H1 (cell line): ENCODE measurements around the gene EXOG. TPM values are rescaled to one million over a fixed set of nuclear protein-coding genes. Genes with fewer than 3 reads are reported as not detected.

ENCODE experiments used
- CTCF ChIA-PET: fragments of 300-600 bp; sonication (Branson Sonifier 250); formaldehyde crosslinking; loops from one replicate; lab custom pipeline; 2021; ENCODE audit not compliant: partially characterized antibody; lab: Charles Lee
- POLR2A ChIA-PET: fragments of 300-600 bp; sonication (Branson Sonifier 250); formaldehyde crosslinking; loops from one replicate; lab custom pipeline; 2021; ENCODE audit warnings: inconsistent platforms; ENCODE audit not compliant: partially characterized antibody; lab: Charles Lee
- DNase-seq, 2 experiments: peaks; one replicate each; pipeline versions ENCODE4 v3.0.0 to v3.0.0-alpha.2; 2010 to 2022; ENCODE audit warnings: low spot score in 2 of 2, low read depth in 1 of 2, mixed read lengths in 1 of 2
- FAIRE-seq: peaks from 2 replicates; lab custom pipeline; 2011; peaks lifted over from hg19 to GRCh38; lab: Jason Lieb, UNC
- H2AFZ ChIP-seq: 2 replicates; pipeline ENCODE4 v1.8.1; 2012; ENCODE audit warnings: low read length, inconsistent platforms
- H2AK5ac ChIP-seq: 2 replicates; pipeline ENCODE4 v1.6.1; 2013; ENCODE audit warnings: low read depth, low read length
- H2BK120ac ChIP-seq: replicated peaks from 2 replicates; pipeline ENCODE3; 2013; ENCODE audit warnings: low read depth, low read length, inconsistent platforms
- H2BK12ac ChIP-seq: 2 replicates; pipeline ENCODE4 v1.6.1; 2013; ENCODE audit warnings: low read depth, low read length
- H2BK15ac ChIP-seq: 2 replicates; pipeline ENCODE4 v1.6.1; 2013; ENCODE audit warnings: low read length
- H2BK20ac ChIP-seq: 2 replicates; pipeline ENCODE4 v1.6.1; 2013; ENCODE audit warnings: low read length
- H2BK5ac ChIP-seq: 2 replicates; pipeline ENCODE4 v1.6.1; 2013; ENCODE audit warnings: low read depth, low read length
- H3K14ac ChIP-seq: 2 replicates; pipeline ENCODE4 v1.6.1; 2013; ENCODE audit warnings: inconsistent platforms; ENCODE audit not compliant: insufficient read length
- H3K18ac ChIP-seq: 2 replicates; pipeline ENCODE4 v1.6.1; 2013; ENCODE audit warnings: low read length; ENCODE audit errors: extremely low read depth
- H3K23ac ChIP-seq: 2 replicates; pipeline ENCODE4 v1.6.1; 2013; ENCODE audit warnings: inconsistent platforms; ENCODE audit not compliant: insufficient read length
- H3K23me2 ChIP-seq: 2 replicates; pipeline ENCODE4 v1.6.1; 2013; ENCODE audit warnings: low read depth, low read length
- H3K27ac ChIP-seq: 2 replicates; pipeline ENCODE4 v1.6.1; 2011; ENCODE audit warnings: low read depth, low read length, inconsistent platforms
- H3K27me3 ChIP-seq, 4 experiments: replicated peaks in 1 of 4; 1 replicate in 1 of 4; 2 replicates in 3 of 4; pipeline versions ENCODE4 v1.6.1 to v1.8.1; 2011 to 2013; ENCODE audit warnings: low read length in 3 of 4, mild to moderate bottlenecking in 3 of 4, inconsistent platforms in 2 of 4, mixed read lengths in 2 of 4, moderate library complexity in 1 of 4; ENCODE audit not compliant: control insufficient read depth in 3 of 4, insufficient read depth in 3 of 4; ENCODE audit errors: extremely low read depth in 1 of 4
- H3K36me3 ChIP-seq, 4 experiments: 2 replicates each; pipeline versions ENCODE4 v1.6.1 to v1.8.1; 2011 to 2013; ENCODE audit warnings: mild to moderate bottlenecking in 4 of 4, low read length in 3 of 4, moderate library complexity in 2 of 4, control low read depth in 1 of 4, inconsistent platforms in 1 of 4; ENCODE audit not compliant: insufficient read depth in 4 of 4, control insufficient read depth in 2 of 4
- H3K4ac ChIP-seq: replicated peaks from 2 replicates; pipeline ENCODE3; 2013; ENCODE audit warnings: low read length, low read depth, mixed read lengths, inconsistent platforms; ENCODE audit not compliant: insufficient read length
- H3K4me1 ChIP-seq, 4 experiments: replicated peaks in 1 of 4; 1 replicate in 1 of 4; 2 replicates in 3 of 4; pipeline versions ENCODE4 v1.6.1 to v1.8.1; 2011 to 2013; ENCODE audit warnings: low read length in 3 of 4, inconsistent platforms in 2 of 4, mixed read lengths in 1 of 4; ENCODE audit not compliant: insufficient read depth in 4 of 4, control insufficient read depth in 3 of 4
- H3K4me2 ChIP-seq, 2 experiments: 2 replicates each; pipeline versions ENCODE4 v1.6.1 to v1.8.1; 2011 to 2013; ENCODE audit warnings: low read depth in 2 of 2, low read length in 2 of 2, control low read depth in 1 of 2, inconsistent platforms in 1 of 2, mild to moderate bottlenecking in 1 of 2; ENCODE audit not compliant: insufficient read depth in 1 of 2
- H3K4me3 ChIP-seq, 4 experiments: fragments of 200-600, 300-600 bp in 1 of 4; sonication (generic), shearing (Covaris generic), sonication (Bioruptor Twin) in 1 of 4; 2 replicates each; pipeline versions ENCODE4 v1.5.1 to v1.8.1; 2011 to 2016; ENCODE audit warnings: low read length in 4 of 4, low read depth in 3 of 4, control low read depth in 2 of 4, inconsistent platforms in 2 of 4, mild to moderate bottlenecking in 2 of 4, mixed read lengths in 1 of 4, moderate library complexity in 1 of 4; ENCODE audit not compliant: insufficient read depth in 2 of 4; ENCODE audit errors: extremely low read depth in 1 of 4
- H3K56ac ChIP-seq: replicated peaks from 2 replicates; pipeline ENCODE3; 2013; ENCODE audit warnings: low read depth, mild to moderate bottlenecking, mixed read lengths, low read length, inconsistent platforms; ENCODE audit not compliant: insufficient read length
- H3K79me1 ChIP-seq: 2 replicates; pipeline ENCODE4 v1.6.1; 2013; ENCODE audit warnings: low read depth, low read length, control low read depth
- H3K79me2 ChIP-seq, 2 experiments: 2 replicates each; pipeline versions ENCODE4 v1.6.1 to v1.8.1; 2012 to 2013; ENCODE audit warnings: low read length in 2 of 2, mild to moderate bottlenecking in 2 of 2, inconsistent platforms in 1 of 2; ENCODE audit not compliant: insufficient read depth in 2 of 2, control insufficient read depth in 1 of 2
- H3K9ac ChIP-seq, 4 experiments: replicated peaks in 1 of 4; 1 replicate in 1 of 4; 2 replicates in 3 of 4; pipeline versions ENCODE4 v1.6.1 to v1.8.1; 2011 to 2013; ENCODE audit warnings: low read depth in 3 of 4, low read length in 3 of 4, control low read depth in 2 of 4, mild to moderate bottlenecking in 2 of 4, moderate library complexity in 2 of 4, inconsistent platforms in 1 of 4; ENCODE audit errors: extremely low read depth in 1 of 4
- H3K9me3 ChIP-seq, 2 experiments: 2 replicates each; pipeline versions ENCODE4 v1.6.1 to v1.8.1; 2012 to 2013; ENCODE audit warnings: mild to moderate bottlenecking in 2 of 2, moderate library complexity in 2 of 2, control low read depth in 1 of 2, inconsistent platforms in 1 of 2, low read depth in 1 of 2, low read length in 1 of 2, mixed read lengths in 1 of 2; ENCODE audit not compliant: insufficient read depth in 2 of 2
- H4K20me1 ChIP-seq, 2 experiments: replicated peaks in 1 of 2; 2 replicates each; pipeline versions ENCODE3 to v1.8.1; 2011 to 2013; ENCODE audit warnings: inconsistent platforms in 2 of 2, low read length in 2 of 2, mild to moderate bottlenecking in 1 of 2; ENCODE audit not compliant: insufficient read depth in 2 of 2, control insufficient read depth in 1 of 2
- H4K5ac ChIP-seq: 2 replicates; pipeline ENCODE4 v1.6.1; 2013; ENCODE audit warnings: low read length, low read depth, mixed read lengths, inconsistent platforms; ENCODE audit not compliant: insufficient read length
- H4K8ac ChIP-seq: 2 replicates; pipeline ENCODE4 v1.8.0; 2013; ENCODE audit warnings: mild to moderate bottlenecking, moderate library complexity, low read length, inconsistent platforms; ENCODE audit not compliant: insufficient read depth; ENCODE audit errors: extremely low read depth
- H4K91ac ChIP-seq: replicated peaks from 2 replicates; pipeline ENCODE3; 2013; ENCODE audit warnings: low read length, mixed read lengths, inconsistent platforms; ENCODE audit not compliant: insufficient read length
- CBX8 ChIP-seq: fragments of 300-800, 300-1000 bp; sonication (generic); IDR thresholded peaks from 2 replicates; pipeline ENCODE4 v1.7.1; 2016; ENCODE audit warnings: low read depth, low read length, borderline replicate concordance
- CEBPB ChIP-seq: IDR thresholded peaks from 2 replicates; pipeline ENCODE4 v1.6.1; 2012; ENCODE audit warnings: low read depth, low read length
- GTF2F1 ChIP-seq: IDR thresholded peaks from 2 replicates; pipeline ENCODE4 v1.6.1; 2012; ENCODE audit warnings: low read depth, low read length, improper control_type of control experiment, borderline replicate concordance
- HDAC2 ChIP-seq, 2 experiments: fragments of 300-600 bp in 1 of 2; sonication (generic) in 1 of 2; IDR thresholded peaks; 2 replicates each; pipeline ENCODE4 v1.6.1; 2011 to 2012; ENCODE audit warnings: low read depth in 2 of 2, low read length in 2 of 2, mild to moderate bottlenecking in 2 of 2, moderate library complexity in 2 of 2, borderline replicate concordance in 1 of 2, inconsistent platforms in 1 of 2
- MAX ChIP-seq: IDR thresholded peaks from 2 replicates; pipeline ENCODE4 v1.6.1; 2012; ENCODE audit warnings: inconsistent platforms
- NRF1 ChIP-seq: IDR thresholded peaks from 2 replicates; pipeline ENCODE4 v1.6.1; 2011; ENCODE audit warnings: mild to moderate bottlenecking, low read depth, low read length, improper control_type of control experiment
- polyA plus RNA-seq, 7 experiments: library from polyadenylated mRNA; depleted of rRNA in 3 of 7; stranded (reverse) in 5 of 7; unstranded in 2 of 7; fragments of >200 nt in 5 of 7; fragments of 200-250 nt in 2 of 7; gene quantifications; 1 replicate in 5 of 7; 2 replicates in 1 of 7; 4 replicates in 1 of 7; pipeline versions ENCODE4 v1.2.1 to v1.2.3, GENCODE V29; 2011 to 2013; ENCODE audit warnings: missing spikeins in 2 of 7, mixed read lengths in 2 of 7
- total RNA-seq: library from RNA; stranded (reverse); fragmentation: NEBNext Ultra II Directional; extraction: Animal tissue kit (Norgen Biotek cat#: 25700); gene quantifications from 2 replicates; pipeline ENCODE4 v1.2.1, GENCODE V29; 2021
- TF ChIP-seq, protein P1 (sequence below): IDR thresholded peaks from 2 replicates; pipeline ENCODE4 v1.6.1; 2011; ENCODE audit warnings: low read length, improper control_type of control experiment

Gene EXOG
- total and polyA plus RNA-seq, 2 of the 8 experiments (the other 6 are each of a cell fraction or from before 2014, with no cell fraction given): 7.2 to 12.9 TPM

DNA sequence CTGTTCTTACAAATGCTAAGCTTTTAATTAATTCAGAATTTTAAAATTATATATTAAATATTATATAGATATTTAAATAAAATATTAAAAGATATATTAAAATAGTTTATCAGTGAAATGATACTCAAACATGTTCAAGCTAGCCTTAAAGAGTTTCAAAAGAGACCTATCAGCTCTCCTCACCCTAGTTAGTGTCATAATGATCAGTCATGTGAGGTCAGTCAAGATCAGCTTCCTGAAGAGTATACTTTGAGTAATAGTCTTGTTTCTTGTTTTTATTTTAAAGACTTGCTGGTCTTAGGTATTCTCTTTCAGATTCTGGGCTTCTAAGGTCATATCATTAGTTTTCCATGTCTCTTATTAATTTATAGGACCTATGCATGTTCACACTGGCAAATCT lies 14.5 kb downstream of the EXOG start:
- H3K4me1 ChIP-seq: no peaks in the 10 kb centered on the region
- no peaks in the 10 kb centered on the region for H3K27me3 ChIP-seq
- no peaks in the 10 kb centered on the region for H3K79me2 ChIP-seq
- no peak overlapping the region for H3K4ac ChIP-seq
- no peaks in the 10 kb centered on the region for H4K20me1 ChIP-seq
- H2BK12ac ChIP-seq: no peak overlapping the region
- H4K5ac ChIP-seq: no peak overlapping the region
- no peak overlapping the region for H3K4me3 ChIP-seq
- H2AFZ ChIP-seq: no peak overlapping the region
- H2BK15ac ChIP-seq: no peak overlapping the region
- no peak overlapping the region for H2BK5ac ChIP-seq
- no peaks in the 10 kb centered on the region for H3K9me3 ChIP-seq
- H3K9ac ChIP-seq: no peak overlapping the region
- H3K27ac ChIP-seq: no peak overlapping the region
- no peak overlapping the region for H2BK120ac ChIP-seq
- ChIA-PET POLR2A (interaction anchor here (0.6 kb wide), 1 partner anchor 43 kb away, joined by 3 read pairs; no protein-coding TSS in a partner anchor), CTCF (interaction anchor here (1.3 to 3.7 kb wide), 3 partner anchors 10 to 14 kb away, joined by 3 to 18 read pairs (median 5); no protein-coding TSS in a partner anchor)
- H2AK5ac ChIP-seq: no peak overlapping the region
- no peak overlapping the region for H3K18ac ChIP-seq
- H4K91ac ChIP-seq: no peak overlapping the region
- no peak for DNase-seq
- H3K14ac ChIP-seq: no peak overlapping the region
- H2BK20ac ChIP-seq: no peak overlapping the region
- H3K4me2 ChIP-seq: no peak overlapping the region
- H3K23me2 ChIP-seq: no peaks in the 10 kb centered on the region; the same call in 1 of the 2 replicates
- FAIRE-seq: no peak
- no peak overlapping the region for H3K23ac ChIP-seq
- no peak overlapping the region for H3K56ac ChIP-seq
- peaks cover 0 to 16% (median 6%) of the 10 kb centered on the region in 4 experiments; a peak in 5 of 8 replicates for H3K36me3 ChIP-seq
- H4K8ac ChIP-seq: no peak overlapping the region
- no peaks in the 10 kb centered on the region for H3K79me1 ChIP-seq
- TF ChIP-seq CEBPB (no peak), HDAC2 (IDR thresholded peaks at IDR 0.05; ENCODE audit: borderline replicate concordance in 1 of 2, low read depth in 2 of 2, low read length in 2 of 2) (no peak), MAX (no peak), CBX8 (no peak), NRF1 (no peak), GTF2F1 (no peak)
- TF ChIP-seq, protein P1, sequence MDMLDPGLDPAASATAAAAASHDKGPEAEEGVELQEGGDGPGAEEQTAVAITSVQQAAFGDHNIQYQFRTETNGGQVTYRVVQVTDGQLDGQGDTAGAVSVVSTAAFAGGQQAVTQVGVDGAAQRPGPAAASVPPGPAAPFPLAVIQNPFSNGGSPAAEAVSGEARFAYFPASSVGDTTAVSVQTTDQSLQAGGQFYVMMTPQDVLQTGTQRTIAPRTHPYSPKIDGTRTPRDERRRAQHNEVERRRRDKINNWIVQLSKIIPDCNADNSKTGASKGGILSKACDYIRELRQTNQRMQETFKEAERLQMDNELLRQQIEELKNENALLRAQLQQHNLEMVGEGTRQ: no peak
